GM18907 (cell line): ENCODE results near the gene FAM219A.
A peak's percentile ranks its signal among the peaks of the same experiment; 100 is the strongest.
"Not testable (repeated sequence)": the region's sequence is repeated elsewhere in the genome, so short reads cannot be mapped to it uniquely, and the experiment has no call there.

Experiments
- ATAC-seq: cut with Tn5 transposase; IDR thresholded peaks from one replicate; pipeline ENCODE4 v1.9.1; 2021; ENCODE audit warnings: mild to moderate bottlenecking, moderate library complexity; ENCODE audit not compliant: unreplicated experiment

The FAM219A gene

GRCh38 chr9:34485822-34486221, 27.5 kb upstream of the FAM219A start:
- no peak for ATAC-seq

- ATAC-seq = no peak
Measured at GRCh38 chr9:34484678-34485077, 26.3 kb upstream of the FAM219A start.

GRCh38 chr9:34482746-34483145, 24.4 kb upstream of the FAM219A start:
- ATAC-seq = not testable (repeated sequence)

GRCh38 chr9:34481620-34482019, 23.2 kb upstream of the FAM219A start:
- not testable (repeated sequence) for ATAC-seq

- ATAC-seq = no peak
Measured at GRCh38 chr9:34479431-34479866, 21.1 kb upstream of the FAM219A start.

- ATAC-seq = no peak
Measured at GRCh38 chr9:34477541-34477940, 19.2 kb upstream of the FAM219A start.

GRCh38 chr9:34475097-34475496, 16.7 kb upstream of the FAM219A start:
- no peak for ATAC-seq

- ATAC-seq = no peak
Measured at GRCh38 chr9:34465468-34465867, 7.1 kb upstream of the FAM219A start.

GRCh38 chr9:34464571-34464970, 6.2 kb upstream of the FAM219A start:
- no peak for ATAC-seq

GRCh38 chr9:34463901-34464232, 5.5 kb upstream of the FAM219A start:
- no peak for ATAC-seq

GRCh38 chr9:34463098-34463900, 4.9 kb upstream of the FAM219A start:
- ATAC-seq = no peak

GRCh38 chr9:34459941-34460340, 1.6 kb upstream of the FAM219A start:
- no peak for ATAC-seq

- no peak for ATAC-seq
Measured at GRCh38 chr9:34459356-34459755, 986 bp upstream of the FAM219A start.

GRCh38 chr9:34458959-34459340, 580 bp upstream of the FAM219A start:
- ATAC-seq = no peak

- ATAC-seq = no peak
Measured at GRCh38 chr9:34457266-34458012, 931 bp downstream of the FAM219A start.

- ATAC-seq = no peak
Measured at GRCh38 chr9:34456746-34457145, 1.6 kb downstream of the FAM219A start.

GRCh38 chr9:34456151-34456550, 2.2 kb downstream of the FAM219A start:
- ATAC-seq = no peak

- ATAC-seq = no peak
Measured at GRCh38 chr9:34454571-34455065, 3.8 kb downstream of the FAM219A start.

- no peak for ATAC-seq
Measured at GRCh38 chr9:34452568-34452967, 5.8 kb downstream of the FAM219A start.

- ATAC-seq = peak; percentile 66
Measured at GRCh38 chr9:34451545-34451944, 6.8 kb downstream of the FAM219A start.

GRCh38 chr9:34451135-34451534, 7.2 kb downstream of the FAM219A start:
- ATAC-seq = no peak

- no peak for ATAC-seq
Measured at GRCh38 chr9:34450644-34451043, 7.7 kb downstream of the FAM219A start.
